Panc1 (cell line): Measurements from ENCODE around the gene PDE6B.

ENCODE experiments used
- POLR2AphosphoS5 ChIP-seq: IDR thresholded peaks from 2 replicates; pipeline ENCODE4 v1.6.1; 2012; ENCODE audit warnings: mild to moderate bottlenecking, low read depth, low read length, moderate library complexity
- SIN3A ChIP-seq: IDR thresholded peaks from 2 replicates; pipeline ENCODE4 v1.6.1; 2012; ENCODE audit warnings: low read depth, mild to moderate bottlenecking, low read length, moderate library complexity, borderline replicate concordance; ENCODE audit not compliant: insufficient read depth
- TF ChIP-seq, protein P1 (sequence below): fragments of 450-650 bp; IDR thresholded peaks from 2 replicates; pipeline ENCODE4 v1.5.1; 2017; ENCODE audit warnings: mild to moderate bottlenecking
- TF ChIP-seq, protein P2 (sequence below), 2 experiments: IDR thresholded peaks; 2 replicates each; pipeline ENCODE4 v1.6.1; 2011 to 2012; ENCODE audit warnings: low read depth in 2 of 2, control low read depth in 1 of 2, low read length in 1 of 2, mild to moderate bottlenecking in 1 of 2, moderate library complexity in 1 of 2; ENCODE audit not compliant: insufficient read depth in 1 of 2

DNA sequence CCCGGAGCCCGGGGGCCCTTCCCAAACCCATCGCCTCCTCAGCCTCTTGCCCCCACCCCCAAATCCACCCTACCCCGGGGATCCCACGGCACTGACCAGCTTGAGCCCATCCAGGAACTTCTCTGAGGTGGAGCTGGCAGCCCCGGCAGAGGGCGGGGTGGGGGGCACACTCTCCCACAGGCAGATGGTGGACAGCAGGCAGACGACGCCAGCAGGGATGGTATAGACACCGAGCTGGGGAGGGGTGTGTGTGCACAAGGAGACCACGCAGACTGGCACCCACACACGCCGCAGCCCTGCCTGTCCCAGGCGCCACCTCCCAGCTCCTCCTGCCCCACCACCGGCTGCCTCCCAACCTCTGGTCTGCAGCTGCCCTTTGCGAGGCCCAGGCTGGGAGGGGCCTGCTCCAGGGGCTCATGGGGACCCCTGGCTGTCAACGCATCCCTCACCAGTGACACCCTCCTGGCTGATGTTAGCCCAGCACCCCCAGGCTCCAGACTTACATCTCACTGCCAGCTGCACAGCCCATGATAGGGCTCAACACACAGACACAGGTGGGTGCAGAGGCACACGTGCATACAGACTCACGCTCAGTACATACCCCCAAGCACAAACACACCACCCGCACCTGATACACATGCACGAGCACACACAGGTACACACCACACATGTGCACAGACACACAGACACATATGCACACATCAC is 59.4 kb downstream of the PDE6B start:
- TF ChIP-seq SIN3A (no peak), POLR2AphosphoS5 (no peak)
- TF ChIP-seq, protein P1, sequence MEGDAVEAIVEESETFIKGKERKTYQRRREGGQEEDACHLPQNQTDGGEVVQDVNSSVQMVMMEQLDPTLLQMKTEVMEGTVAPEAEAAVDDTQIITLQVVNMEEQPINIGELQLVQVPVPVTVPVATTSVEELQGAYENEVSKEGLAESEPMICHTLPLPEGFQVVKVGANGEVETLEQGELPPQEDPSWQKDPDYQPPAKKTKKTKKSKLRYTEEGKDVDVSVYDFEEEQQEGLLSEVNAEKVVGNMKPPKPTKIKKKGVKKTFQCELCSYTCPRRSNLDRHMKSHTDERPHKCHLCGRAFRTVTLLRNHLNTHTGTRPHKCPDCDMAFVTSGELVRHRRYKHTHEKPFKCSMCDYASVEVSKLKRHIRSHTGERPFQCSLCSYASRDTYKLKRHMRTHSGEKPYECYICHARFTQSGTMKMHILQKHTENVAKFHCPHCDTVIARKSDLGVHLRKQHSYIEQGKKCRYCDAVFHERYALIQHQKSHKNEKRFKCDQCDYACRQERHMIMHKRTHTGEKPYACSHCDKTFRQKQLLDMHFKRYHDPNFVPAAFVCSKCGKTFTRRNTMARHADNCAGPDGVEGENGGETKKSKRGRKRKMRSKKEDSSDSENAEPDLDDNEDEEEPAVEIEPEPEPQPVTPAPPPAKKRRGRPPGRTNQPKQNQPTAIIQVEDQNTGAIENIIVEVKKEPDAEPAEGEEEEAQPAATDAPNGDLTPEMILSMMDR: no peak
- TF ChIP-seq, protein P2, sequence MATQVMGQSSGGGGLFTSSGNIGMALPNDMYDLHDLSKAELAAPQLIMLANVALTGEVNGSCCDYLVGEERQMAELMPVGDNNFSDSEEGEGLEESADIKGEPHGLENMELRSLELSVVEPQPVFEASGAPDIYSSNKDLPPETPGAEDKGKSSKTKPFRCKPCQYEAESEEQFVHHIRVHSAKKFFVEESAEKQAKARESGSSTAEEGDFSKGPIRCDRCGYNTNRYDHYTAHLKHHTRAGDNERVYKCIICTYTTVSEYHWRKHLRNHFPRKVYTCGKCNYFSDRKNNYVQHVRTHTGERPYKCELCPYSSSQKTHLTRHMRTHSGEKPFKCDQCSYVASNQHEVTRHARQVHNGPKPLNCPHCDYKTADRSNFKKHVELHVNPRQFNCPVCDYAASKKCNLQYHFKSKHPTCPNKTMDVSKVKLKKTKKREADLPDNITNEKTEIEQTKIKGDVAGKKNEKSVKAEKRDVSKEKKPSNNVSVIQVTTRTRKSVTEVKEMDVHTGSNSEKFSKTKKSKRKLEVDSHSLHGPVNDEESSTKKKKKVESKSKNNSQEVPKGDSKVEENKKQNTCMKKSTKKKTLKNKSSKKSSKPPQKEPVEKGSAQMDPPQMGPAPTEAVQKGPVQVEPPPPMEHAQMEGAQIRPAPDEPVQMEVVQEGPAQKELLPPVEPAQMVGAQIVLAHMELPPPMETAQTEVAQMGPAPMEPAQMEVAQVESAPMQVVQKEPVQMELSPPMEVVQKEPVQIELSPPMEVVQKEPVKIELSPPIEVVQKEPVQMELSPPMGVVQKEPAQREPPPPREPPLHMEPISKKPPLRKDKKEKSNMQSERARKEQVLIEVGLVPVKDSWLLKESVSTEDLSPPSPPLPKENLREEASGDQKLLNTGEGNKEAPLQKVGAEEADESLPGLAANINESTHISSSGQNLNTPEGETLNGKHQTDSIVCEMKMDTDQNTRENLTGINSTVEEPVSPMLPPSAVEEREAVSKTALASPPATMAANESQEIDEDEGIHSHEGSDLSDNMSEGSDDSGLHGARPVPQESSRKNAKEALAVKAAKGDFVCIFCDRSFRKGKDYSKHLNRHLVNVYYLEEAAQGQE (IDR thresholded peaks at IDR 0.05; ENCODE audit: insufficient read depth in 1 of 2, low read depth in 2 of 2, low read length in 1 of 2): no peak
